ENCODE measurements around the gene ARVCF.
A peak's percentile ranks its signal among the peaks of the same experiment; 100 is the strongest.

Gene ARVCF

DNA sequence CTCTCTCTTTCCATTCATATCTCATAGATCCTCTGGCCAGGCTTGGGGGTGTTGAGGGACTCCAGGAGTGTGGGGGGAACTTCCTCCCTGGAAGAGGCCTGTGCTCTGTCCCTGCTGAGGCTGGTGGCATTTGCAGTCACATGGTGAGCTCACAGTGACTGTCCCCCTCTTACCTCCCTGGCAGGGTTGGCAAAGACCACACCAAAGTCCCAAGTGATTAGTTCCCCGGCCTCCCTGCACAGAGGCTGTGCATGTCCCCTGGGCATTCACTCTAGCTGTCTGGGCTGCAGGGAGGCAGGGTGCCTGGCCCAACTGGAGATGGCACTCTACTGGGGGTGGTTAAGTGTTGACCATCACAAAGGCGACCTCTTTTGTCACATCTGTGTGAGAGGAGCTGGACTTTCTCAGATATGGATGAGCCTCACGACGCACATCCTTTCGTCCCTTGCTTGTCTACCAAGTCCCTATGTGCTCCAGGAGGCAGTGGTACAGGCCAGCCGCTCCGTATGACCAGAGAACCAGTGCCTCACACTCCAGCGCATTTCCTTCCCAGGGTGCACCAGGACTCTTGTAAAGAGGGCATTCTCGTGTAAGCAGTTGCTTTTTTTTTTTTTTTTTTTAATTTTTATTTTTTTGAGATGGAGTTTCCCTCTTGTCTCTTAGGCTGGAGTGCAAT is 13.1 kb upstream of the ARVCF start:
- DNase-seq, result no peak

DNA sequence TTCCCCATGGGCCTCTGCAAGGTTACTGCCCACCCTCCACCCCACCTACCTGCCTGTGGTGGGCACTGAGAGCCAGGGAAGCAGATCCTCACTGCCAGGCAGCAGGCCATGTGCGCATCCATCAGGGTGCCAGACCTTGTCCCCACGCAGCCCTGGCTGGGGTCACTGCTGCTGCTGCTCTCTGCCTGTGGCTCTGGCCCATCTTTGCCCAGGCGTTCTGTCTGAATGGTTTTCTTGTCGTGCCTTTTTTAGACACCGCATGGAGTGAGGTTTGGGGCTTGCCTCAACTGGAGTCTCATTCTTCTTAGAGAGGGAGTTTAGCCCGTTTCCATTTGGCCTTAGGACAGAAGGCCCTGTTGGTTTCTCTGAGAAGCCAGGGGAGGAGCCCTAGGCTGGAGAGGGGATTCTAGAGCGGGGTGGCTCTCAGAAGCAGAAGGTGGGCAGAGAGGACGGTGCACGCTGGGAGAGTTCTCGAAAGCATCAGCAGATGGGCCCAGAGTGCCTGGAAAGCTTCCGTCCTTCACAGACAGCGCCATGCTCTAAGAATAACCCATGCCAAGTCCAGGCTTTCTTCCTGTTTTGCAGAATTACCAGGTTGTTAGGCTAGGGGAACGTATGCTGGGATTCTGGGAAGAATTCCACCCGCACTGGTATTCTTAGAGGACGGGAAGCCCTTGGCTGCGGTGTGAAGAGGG is 12.4 kb upstream of the ARVCF start:
- no peak for DNase-seq

DNA sequence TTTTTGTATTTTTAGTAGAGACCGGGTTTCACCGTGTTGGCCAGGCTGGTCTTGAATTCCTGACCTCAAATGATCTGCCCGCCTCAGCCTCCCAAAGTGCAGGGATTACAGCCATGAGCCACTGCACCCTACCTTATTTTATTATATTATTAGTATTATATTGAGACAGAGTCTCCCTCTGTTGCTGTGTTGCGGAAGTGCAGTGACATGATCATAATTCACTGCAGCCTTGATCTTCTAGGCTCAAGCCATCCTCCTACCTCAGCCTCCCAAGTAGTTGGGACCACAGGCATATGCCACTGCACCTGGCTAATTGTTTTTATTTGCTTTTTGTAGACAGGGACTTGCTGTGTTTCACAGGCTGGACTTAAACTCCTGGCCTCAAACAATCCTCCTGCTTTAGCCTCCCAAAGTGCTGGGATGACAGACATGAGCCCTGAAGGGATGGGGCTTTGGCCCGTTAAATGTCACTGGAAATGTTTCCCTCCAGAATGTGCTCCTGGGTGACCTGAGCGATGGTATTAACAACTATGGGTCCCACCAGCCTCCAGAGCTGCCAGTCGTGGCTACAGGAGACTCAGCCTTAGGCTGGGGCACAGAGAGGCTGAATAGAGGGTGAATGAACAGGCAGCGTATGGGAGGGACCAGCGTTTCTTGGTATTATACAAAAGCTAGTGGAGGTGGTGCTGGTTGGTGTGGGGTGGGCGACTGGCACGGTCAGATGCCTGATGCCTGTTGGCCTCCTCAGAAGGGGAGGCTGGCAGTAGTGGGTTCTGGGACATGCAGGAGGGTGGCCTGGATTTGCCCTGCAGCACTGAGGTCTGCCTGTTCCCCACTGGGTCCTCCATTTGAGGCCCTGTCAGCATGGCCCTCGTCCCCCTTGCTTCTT is 11.6 kb upstream of the ARVCF start:
- no peak for DNase-seq

DNA sequence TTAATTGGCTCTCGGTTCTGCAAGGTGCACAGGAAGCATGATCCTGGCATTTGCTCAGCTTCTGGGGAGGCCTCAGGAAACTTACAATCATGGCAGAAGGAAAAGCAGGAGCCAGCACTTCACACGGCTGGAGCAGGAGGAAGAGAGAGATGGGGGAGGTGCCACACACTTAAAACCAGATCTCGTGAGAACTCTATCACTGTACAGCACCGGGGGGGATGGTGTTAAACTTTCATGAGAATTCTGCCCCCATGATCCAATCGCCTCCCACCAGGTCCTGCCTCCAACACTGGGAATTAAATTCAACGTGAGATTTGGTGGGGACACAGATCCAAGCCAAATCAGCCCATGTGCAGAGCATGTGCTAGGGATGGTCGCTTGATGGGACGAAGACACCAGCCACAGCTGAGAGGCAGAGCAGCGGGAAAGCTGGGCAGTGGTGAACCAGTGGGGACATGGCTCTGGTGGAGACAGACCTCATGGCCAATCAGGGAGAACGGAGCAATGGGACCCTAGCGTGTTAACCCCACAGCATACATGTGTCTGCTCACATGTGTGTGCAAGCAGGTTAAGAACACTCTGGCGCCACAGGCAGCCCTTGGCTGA is 10.5 kb upstream of the ARVCF start:
- no peak for DNase-seq

DNA sequence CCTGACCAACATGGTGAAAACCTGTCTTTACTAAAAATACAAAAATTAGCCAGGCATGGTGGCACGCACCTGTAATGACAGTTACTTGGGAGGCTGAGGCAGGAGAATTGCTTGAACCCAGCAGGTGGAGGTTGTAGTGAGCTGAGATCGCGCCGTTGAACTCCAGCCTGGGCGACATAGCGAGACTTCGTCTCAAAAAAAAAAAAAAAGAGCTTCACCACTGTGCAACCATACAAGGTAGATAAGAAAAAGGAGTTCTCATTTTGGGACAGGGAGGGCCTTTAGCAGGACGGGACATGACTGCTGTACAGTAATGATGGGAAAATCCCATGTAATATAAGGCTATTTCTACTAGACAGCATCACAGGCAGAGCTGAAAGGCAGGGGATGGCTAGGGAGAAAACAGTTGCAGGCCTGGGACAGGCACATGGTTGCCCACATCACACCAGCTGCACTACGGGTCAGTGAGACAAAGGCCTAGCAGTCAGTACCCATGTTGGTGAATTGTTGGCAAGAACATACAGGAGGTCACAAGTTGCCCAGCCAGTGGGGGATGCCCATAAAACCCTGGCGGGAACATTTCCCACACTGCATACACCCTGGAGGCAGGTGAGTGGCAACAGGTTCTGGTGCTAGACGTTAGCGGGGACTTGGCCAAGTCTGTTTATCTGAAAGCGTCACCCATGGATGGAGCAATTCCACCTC is 9.7 kb upstream of the ARVCF start:
- no peak for DNase-seq

DNA sequence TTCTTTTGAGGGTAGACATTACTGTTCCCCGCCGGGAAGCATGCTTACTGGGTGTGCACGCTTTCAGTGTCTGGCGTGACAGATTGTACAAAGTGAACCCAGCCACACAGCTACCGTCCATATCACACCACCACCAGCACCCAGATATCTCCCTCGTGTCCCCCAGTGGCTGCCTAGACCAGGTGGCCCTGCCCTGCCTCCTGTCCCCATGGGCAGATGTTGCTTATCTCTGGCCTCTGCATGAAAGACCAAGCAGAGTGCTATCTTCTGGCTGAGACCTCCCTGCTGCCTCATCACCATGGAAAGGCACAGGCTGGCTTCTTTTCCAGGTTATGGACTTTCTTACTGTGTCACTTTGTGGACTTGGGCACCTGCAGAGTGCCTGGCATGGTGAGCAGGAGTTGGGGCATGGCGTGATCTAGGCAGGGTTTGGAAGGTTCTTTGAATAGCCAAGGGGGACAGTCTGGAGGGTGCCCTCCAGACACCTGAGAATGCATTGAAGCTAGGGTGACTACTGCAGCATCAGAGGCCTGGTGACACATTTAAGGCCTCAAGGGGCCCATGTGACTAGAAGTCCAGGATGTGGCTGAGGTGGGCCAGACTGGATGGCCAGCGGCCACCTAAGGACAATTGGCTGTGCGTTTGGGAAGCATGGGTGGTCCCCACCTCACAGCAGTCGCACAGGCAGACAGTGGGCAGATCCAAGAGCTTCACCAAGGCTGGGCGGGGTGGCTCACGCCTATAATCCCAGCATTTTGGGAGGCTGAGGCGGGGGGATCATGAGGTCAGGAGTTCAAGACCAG is 9.0 kb upstream of the ARVCF start:
- no peak for DNase-seq

DNA sequence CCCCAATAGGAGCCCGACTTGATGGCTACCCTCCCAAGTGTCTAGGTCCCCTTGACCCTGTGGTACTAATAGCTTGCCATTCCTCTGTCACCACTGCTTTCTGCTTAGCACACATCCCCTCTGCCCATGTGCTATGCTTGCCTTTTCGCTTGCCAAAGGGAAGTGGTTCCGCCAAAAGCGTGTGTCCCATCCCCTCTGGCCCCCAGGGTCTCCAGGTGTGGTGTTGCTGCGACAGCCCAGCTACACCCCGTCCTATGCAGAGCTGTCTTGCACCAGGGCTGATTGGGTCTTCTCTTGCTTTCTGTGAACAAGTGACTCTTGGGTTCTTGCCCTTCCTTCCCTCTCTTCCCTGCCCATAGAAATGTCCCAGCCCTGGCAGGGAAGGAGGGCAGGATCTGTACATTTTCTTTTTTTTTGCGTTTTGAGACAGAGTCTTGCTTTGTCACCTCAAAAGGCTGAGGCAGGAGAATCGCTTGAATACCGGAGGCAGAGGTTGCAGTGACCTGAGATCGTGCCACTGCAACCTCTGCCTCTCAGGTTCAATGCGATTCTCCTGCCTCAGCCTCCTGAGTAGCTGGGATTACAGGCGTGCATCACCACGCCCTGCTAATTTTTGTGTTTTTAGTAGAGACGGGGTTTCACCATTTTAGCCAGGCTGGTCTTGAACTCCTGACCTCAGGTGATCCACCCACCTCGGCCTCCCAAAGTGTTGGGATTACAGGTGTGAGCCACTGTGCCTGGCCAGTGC is 8.2 kb upstream of the ARVCF start:
- DNase-seq, result no peak

DNA sequence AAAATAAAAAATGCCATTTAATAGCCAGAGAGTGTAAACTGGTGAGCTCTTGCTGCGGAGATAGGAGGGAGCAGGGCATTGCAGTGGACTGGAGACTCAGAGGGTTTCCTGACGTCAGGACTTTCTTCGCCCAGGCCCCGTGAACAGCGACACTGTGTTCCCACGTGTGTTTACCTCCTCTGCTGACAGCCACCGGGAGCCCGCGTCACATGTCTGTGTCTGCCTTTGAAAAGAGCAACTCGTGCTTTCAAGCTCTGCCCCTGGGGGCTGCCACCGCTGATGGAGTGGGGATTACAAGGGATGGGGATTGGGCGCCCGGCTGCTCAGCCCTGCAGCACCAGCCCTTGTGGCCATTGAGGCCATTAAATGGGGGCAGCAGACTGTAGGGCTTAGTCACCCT is 7.6 kb upstream of the ARVCF start:
- no peak for DNase-seq

DNA sequence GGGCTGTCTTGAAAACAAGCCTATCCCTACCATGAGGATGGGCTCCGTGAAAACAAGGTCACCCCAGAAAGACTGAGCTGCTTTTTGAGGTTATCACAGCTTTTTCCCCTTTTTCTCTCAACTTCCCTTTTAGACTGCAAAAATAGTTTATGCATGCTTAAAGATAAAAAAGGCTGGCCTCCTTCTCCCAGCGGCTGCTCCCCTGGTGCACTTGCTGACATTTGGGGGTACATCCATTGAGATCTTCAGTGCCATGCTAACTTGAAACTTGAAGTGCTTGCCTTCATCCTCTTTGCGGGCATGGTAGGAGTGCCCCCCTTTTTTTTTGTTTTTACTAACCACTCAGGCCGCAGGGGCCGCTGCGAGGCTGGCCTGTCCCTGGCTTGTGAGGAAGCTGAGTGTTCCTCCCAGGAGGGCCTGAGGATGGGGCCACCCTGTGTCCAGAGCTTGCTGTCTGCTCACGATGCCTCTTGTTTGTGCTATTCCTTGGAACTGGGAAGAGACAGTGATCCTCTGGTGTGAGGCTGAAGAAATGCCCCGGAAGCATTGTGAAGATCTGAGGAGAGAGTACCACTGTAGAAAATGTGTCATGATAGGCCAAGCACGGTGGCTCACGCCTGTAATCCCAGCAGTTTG is 6.5 kb upstream of the ARVCF start:
- DNase-seq, result no peak

DNA sequence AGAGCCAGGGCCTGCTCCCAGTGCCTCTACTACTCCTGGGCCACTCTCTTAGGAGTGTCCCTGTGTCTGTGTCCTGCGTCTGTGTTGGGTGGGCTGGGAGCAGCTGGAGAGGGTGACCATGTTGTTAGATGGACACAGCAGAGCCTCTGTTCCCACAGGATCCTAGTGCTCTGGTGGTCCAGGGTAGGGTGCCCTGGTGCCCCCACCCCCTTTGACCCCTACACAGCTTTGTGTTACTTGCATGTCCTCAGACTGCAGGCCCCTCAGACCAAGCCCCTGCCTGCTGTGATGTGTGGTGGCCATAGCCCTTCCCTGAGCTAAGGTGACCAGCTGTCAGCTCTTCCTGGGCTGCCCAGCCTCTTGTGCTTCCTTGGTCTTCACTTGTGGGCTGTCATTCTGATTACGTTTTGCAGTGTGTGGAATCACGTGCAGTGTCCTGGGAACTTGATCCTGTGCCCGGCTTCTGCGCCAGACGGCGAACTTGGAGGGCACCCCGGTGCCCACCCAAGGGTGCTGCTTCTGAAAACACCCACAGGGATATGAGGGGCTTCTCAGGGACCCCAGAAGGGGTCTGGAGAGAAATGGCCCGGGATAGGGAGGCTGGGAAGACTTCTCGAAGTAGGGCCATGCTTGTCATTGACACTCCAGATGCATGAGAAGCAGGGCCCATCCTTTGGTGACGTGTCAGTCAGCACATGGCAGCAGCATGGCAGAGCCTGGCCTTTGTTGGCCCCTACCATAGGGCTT is 5.8 kb upstream of the ARVCF start:
- no peak for DNase-seq

DNA sequence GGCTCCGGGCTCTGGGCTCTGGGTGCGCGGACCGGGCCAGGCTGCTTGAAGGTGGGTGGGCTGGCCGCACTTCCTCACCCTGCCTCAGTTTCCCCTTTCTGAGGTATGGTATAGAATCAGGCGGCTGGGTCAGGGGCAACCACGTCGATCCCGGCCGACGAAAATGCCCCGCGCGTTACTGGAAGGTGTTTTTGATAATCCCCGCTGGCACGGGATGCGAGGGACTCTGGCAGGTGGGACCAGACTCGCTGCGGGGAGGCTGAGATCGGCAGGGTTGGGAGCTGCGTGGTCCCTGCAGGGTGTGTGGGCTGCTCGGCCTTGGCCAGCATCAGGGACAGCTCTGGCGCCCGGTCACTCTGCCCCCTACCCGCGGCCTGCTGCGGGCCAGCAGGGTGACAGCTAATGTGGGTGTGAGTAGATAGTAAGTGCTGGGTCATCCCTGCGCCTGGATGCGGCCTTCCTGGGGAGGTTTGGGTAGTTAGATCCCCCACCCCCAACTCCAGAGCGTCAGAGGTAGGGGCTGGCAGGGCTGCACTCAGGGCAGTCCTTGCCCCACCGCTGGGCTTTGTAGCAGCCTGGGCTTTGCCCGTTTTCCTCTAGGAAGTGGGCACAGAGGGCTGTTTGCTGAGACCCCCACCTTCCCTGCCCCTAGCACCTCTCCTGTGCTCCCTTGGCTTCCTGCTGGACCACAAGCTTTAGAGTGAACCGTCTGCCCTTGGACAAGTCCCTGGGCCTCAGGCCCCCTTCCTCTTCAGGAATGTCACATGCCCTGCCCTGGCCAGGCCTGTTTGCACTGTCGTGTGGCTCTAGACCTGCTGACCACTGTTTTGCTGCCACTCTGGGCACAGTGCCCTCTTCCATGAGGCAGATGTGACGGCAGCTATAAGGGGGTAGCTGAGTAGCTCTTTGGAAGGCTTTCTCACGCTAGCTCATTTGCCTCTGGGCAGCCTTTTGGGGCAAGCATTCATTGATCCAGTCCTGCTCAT is 4.9 kb upstream of the ARVCF start:
- peak; percentile 14 for DNase-seq

DNA sequence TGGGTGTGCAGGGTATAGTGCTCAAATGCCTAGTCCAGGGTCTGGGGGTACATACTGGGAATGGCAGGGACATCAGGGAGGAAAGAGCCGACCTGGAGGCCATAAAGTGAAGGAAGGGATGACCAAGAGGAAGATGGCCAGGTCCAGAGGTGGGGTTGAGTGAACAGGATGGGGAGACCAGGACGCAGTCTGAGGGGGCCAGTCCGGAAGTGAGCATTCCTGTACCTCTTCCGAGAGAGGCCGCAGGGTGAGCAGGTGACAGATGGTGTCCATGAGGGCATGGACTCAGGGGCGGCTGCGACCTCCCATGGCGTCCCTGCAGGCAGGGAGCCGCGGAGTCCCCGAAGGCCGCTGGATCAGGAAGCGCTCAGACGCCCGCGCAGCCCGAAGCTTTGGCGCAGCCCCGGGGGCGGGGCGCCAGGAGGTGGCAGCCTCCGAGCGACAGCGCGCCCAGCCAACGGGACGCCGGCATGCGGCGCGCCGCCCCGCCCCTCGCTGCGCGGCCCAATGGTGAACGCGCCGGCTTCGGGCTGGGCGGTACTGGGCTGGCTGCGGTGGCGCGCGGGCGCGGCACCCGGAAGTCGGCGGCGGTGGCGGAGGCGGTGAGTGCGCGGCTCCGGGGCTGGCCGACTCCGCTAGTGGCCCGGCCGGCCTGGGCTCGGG is 4.0 kb upstream of the ARVCF start, which contains the start of gene TANGO2:
TSS of gene TANGO2 (plus strand) at position 578 of the 663 bp plus-strand sequence. CDS start 15,689 bp downstream, outside the sequence.
- peak; percentile 77 for DNase-seq

DNA sequence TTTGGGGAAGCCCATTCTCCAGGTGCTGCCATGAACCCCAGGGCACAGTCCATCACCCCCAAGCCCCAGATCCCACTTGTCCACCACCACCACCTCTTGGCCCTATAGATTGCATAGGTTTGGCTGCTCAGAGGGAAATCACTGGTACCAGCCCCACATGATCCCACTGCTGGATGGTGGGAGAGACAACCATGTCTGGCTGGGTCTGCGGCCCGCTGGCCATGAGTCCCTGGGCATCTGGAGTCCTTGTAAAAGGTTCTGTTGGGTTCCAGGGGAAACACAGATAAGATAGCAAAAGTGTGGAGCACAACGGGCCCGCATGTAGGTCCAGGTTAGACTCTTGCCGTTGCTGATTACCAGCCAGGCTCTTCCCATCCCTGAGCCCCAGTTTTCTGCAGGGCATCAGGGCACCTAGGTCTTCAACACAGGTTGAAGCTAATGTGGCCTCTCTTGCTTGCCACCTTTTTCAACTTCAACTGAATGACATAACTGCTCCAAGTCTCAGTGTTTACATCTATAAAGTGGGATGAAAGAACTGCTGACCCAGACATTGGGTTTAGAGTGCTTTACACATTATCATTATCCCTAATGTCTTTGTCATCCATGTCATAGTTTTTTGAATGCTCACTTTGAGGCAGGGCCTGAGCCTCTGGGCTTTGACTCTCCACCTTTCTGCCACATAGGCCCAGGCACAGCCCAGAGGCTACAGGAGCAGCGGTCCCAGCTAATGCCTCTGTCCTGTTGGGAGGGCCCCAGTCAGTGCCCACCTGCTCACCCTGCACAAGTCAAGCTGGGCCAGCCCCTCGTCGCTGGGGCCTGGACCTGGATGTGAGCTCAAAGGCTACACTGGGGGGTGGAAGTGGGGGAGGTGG is 3.3 kb upstream of the ARVCF start:
- no peak for DNase-seq

DNA sequence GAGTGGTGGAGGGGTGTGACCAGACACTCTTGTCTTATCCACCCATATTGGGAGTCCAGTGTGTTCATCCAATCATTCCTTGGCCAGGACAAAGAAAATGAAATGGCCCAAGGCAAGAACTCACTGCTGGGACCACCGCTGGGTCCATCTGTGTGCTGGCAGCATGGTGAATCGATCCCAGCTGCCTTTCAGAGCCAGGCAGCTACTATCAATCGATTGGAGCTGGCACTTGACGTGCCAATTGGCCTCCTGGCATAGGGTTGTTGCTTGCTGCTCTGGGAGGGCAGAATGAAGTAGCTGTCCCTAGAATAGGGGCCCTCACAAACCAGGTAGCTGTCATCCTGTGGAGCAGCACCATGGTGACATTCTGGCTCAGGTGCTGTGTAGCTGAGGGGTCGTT is 1.4 kb upstream of the ARVCF start:
- DNase-seq, result no peak

DNA sequence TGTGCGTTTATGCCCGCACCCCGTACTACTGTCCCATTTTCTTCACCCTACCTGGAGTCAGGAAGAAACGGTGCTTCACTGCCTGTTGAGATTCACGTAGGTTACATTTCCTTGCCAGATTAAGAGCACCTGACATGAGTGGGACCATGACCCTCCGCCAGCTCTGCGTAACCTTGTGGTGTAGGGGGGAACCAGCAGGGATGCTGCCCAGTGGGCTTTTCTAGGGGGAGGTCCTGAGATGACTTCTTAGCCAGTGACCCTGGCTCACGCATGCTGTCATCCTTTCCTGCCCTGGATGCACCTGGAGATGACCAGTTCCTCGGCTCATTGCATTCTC is 967 bp upstream of the ARVCF start:
- DNase-seq, result no peak

DNA sequence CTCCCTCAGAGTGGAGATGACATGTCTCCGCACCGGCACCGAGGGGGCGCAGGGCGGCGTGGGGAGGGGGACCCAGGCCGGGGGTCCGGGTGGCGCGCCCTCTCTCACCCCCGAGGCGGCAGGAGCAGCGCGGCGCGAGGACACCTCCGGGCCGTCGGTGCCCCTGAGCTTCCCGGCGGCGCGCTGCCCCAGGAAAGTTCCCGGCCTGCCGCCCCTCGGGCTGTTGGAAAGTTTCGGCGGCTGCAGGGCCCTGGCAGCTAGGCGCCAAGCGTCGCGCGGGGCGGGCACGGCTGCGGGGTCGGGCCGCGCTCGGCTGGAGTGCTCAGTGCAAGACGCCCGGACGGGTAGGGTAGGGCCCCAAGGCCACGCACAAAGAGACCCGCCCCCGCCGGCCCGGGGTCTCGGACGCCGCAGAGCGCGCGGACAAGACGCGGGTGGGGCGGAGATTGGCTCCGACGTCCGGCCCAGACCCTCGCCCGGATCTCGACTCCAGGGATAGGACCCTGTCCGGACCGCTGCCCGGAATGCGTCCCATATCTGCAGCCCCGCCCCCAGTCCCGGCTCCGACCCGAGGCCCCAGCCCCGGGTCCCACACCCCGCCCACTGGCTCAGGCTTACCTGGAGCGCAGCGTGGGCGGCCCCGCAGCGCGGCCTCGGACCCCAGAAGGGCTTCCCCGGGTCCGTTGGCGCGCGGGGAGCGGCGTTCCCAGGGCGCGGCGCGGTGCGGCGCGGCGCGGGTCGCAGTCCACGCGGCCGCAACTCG is 471 bp downstream of the ARVCF start:
- DNase-seq, result no peak

Measured in GOT3 (cell line).